GM19099 (cell line): ENCODE data around the gene TMEM184C.

Source experiments
- POLR2A ChIP-seq: IDR thresholded peaks from 3 replicates; pipeline ENCODE4 v1.6.1; 2011; ENCODE audit warnings: low read depth; ENCODE audit not compliant: insufficient read length; ENCODE audit errors: extremely low read depth

TMEM184C gene

DNA sequence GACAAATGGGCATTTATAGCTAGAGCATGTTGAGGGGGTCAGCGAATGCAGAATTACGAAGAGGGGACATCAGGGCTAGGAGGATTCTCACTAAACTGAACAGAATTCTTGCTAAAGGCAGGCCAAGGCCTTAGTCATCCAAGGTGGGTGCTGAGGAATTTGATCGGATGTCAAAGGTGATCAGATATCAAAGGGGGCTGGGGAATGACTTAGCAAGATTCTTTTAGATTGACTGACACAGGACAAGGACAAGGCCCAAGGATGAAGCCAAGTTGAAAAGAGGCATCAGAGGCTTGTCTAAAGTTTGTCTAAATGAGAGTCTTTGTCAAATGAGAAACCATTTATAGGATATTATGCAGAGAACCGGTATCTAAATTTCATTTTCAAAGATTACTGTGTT lies 9.7 kb downstream of the TMEM184C start:
- TF ChIP-seq POLR2A = no peak

DNA sequence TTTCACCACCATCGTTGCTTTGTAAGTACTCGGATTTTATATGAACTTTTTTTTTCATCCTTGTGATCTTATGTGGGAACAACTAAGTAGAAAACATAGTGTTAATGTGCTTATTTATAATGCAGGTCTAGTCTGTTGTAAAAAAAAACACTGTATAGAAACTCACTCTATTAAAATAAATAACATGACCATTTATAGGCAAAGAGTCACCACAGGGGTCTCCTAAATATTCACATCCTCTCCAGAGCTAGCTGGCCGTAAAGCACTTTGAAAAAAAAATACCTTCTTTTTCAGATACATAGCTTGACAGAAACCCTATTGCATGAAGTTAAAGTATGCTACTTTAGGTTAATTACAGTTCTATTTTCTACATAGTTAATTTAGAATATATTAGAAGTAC lies 11.2 kb downstream of the TMEM184C start:
- TF ChIP-seq POLR2A = no peak

DNA sequence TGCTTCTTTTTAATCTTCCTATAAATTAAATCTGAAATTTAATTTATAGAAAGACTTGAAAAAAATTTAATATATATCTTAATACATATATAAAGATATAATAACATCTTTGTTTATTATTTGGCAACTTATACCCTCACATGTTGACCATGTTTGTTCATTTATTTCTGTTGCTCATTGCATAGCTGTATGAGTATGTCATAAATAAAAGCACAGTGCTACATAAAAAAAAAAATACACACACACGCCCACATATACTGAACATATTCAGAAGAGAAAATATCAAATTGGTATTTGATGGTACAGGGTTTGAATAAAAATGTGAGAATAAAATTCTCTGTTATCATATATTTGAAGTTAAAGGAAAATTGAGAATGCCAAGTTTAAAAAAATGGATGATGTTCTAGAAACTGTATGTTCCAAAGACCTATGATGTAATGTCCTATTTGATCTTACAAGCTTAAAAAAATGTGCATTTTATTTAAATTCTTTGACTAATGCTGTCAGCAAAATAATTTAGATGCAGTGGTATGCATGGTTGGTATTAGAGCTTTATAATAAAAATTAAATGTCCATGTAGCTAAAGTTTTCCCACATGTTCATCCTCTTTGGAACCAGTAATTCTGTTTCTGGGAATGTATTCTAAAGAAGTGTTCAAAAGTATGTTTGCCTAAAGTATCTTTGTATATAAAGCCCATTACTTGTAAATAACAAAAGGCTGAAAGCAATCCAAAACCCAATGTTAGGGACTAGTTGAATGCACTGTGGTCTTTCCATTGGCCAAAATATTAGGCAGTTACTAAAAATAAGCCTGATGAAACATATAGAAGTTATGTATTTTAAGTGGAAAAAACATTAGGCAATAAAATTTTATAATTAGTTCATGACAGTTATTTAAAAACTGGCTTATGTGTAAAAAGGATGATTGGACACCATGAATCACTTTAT lies 12.9 kb downstream of the TMEM184C start:
- TF ChIP-seq POLR2A = no peak

DNA sequence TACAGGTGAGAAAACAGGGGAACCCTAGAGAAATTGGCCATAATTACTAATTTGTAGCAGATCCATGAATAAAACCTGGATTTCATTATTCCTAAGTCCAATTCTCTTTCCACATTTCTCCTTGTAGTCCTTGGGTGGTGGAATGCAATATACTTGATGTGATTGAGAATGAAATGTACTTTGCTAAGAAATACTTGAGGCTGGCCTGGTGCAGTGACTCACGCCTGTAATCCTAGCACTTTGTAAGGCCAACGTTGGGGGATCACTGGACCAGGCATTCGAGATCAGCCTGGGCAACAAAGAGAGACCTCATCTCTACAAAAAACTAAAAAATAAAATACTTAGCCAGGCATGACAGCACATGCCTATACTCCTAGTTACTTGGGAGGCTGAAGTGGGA lies 15.9 kb downstream of the TMEM184C start:
- no peak for TF ChIP-seq POLR2A

DNA sequence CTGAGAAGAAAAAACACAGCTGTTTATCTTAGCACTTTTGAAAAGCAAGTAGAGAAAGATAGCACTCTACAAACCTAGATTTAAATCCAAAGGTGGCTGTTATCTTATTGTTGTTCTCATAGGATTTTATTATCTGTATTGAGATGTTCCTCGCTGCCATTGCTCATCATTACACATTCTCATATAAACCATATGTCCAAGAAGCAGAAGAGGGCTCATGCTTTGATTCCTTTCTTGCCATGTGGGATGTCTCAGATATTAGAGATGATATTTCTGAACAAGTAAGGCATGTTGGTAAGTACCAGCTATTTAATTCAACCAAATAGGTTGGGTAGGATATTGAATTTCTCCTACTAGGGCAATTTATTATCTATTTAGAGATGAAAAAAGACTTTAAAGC lies 16.4 kb downstream of the TMEM184C start:
- no peak for TF ChIP-seq POLR2A

DNA sequence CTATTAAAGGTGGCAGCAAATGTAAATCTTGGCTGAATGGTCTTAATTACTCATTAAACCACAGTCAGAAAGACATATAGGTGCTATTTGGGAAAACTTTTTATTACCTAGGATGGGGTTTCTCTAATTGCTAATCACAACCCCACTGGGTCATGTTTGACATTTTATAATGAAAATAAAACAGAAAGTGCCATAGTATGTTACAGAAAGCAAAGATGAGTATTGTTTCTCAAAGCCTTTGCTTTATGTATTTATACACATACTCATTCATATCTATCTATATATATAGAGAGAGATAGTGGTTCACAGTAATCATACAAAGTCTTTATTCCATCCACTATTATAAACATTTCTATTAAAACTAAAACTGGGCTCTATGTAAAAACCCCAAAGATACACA lies 18.2 kb downstream of the TMEM184C start:
- TF ChIP-seq POLR2A = no peak

DNA sequence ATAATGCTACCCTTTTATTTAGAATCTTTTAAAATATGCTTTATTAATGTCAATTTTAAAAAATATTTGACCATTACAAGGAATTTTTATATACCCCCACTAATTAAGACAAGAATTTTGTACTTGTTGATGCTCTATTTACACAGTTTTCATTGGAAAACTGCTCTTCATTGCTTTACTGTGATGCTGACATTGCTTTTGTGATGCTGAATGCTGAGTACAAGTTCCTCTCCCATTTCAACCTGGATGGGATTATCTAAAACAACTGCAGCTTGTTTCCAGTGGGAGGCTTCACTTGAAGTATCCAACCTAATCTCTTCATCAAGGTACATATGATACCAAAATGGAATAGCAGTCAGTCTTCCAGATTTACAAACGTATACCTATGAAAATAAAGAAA lies 21.2 kb downstream of the TMEM184C start:
- no peak for TF ChIP-seq POLR2A

DNA sequence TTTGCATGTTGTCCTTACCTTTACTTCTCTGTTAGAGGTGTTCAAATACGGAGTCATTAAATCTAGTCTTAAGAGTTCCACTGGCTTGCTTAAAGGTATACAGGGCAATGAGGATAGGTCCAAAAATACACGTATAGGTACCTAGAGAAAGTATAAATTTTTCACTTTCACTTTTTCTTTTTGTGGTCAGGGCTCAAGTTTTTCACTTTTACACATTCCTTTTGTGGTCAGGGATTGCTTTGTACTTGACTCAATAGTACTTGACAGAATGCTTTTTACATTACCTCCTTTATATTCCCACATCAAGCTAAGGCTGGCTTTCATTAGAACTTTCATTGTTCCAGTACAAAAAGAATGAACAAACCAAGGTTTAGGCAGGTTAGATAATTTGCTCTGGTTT lies 21.7 kb downstream of the TMEM184C start:
- no peak for TF ChIP-seq POLR2A

DNA sequence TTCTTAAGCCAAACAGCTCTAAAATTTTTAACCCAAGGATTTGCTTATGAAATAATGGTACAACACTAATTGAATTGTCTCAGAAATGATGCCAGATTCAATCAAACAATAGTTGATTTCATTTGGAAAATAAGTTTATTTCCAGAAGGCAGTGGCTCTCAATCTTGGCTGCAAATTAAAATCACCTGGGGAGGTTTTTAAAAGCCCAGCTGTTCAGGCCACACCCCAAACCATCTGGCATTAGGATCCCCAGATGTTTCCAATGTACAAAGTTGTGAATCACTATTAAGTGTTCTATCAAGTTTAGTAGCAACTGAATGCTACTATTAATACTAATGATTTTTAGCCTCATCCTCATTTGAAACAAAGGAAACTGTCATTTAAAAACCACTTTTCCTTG lies 22.2 kb downstream of the TMEM184C start:
- TF ChIP-seq POLR2A = no peak

DNA sequence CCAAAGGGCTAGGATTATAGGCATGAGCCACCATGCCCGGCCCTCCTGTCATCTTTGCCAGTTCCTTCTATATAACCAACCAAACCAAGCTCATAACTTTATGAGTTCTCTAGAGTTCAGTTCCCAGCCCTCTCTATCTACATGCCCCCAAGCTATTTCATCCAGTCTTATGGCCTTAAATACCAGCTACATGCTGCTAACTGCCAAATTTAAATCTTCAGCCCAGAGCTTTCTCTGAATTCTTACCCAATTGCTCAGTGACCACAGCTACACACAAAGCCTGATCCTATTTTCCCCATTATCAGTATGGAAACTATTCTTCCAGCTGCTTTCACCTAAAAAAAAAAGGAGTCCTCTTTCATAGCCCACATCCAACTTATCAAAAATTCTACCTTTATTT lies 23.1 kb downstream of the TMEM184C start:
- TF ChIP-seq POLR2A = no peak

DNA sequence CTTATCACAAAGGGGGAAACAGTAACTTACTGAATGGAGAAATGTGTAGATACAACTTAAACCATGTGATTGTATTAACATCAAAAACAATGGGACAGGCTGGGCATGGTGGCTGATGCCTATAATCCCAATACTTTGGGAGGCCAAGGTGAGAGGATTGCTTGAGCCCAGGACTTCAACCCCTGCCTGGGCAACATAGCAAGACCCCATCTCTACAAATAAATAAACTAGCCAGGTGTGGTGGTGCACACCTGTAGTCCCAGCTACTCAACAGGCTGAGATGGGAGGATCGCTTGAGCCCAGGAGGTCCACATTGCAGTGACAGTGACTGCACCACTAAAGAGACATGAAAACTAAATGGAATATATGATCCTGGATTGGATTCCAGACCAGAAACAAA lies 26.4 kb downstream of the TMEM184C start:
- no peak for TF ChIP-seq POLR2A

DNA sequence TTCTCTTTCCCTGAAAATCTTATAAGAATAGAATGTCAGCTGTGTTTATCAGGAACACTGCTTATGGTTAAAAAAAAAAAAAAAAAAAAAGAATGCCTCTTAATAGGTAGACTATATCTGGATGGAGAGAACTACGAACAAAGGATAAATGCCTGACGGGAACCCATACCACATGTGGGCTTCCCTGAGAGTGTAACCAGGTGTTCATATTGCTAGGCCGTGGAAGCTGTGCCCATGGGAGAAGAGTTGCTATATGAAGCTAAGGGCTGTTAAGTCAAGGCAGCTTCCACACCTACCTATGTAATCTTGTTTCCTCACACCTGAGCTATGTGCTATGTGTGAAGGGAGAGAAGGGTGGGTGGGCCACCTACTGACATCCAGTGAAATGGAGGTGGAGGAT lies 27.3 kb downstream of the TMEM184C start:
- TF ChIP-seq POLR2A = no peak

DNA sequence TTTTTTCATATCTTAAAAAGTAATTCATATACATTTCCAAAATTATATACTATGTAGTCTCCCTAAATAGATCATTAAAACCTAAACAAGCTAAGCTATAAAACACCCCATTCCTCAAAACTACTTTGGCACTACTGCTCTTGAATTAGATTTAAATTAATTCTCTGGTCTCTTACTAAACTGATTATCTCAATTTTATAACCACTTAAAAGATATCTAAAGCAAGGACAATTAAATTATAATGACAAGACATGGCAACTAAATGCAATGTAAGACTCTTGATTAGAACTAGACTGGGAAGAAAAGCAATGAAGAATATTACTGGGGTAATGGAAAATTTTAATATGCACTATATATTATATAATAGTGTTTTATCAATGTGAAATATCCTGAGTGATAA lies 27.9 kb downstream of the TMEM184C start:
- TF ChIP-seq POLR2A = no peak

DNA sequence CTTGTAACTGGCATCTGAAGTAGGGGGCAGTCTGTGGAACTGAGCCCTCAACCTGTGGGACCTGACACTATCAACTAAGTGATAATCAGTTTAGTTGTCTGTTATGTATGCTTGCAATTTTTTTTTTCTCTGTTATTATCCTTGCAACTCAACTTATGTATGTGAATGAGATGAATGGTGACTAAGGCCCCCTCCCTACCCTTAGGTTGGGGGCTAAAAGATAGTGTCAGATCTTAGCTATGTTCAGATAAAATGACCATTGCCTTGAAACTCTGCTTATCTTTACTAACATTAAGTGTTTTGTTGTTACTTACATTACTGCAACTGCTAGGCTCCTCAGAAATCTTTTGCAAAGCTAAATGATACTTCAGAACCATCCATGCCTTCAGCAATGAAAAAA lies 31.5 kb downstream of the TMEM184C start:
- no peak for TF ChIP-seq POLR2A

DNA sequence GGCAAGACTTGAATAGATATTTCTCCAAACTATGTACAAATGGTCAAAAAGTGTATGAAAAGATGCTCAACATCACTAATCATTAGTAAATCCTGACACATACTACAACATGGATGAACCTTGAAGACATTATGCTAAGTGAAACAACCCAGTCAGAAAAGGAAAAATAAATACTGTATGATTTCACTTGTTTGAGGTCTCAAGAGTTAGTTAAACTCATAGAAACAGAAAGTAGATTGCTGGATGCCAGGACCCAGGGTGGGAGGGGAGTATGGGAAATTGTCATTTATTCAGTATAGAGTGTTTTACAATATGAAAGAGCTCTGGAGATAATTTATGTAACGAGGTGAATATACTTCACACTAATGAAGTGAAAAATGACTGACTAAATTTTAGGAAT lies 34.4 kb downstream of the TMEM184C start:
- no peak for TF ChIP-seq POLR2A

DNA sequence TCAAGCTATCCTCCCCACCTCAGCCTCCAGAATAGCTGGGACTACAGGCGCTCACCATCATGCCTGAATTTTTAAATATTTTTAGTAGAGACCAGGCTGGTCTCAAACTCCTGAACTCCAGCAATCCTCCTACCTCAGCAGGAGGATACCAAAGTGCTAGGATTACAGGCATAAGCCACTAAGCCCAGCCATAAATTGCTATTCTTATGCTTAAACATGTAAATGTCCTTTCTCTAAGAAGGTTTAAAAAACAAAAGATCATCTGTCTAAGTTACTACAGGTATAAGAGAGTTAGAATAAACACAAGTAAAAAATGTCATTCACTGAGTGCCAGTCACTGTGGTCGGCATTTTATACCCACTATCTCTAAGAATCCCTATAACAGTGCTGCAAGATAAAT lies 38.4 kb downstream of the TMEM184C start:
- no peak for TF ChIP-seq POLR2A

DNA sequence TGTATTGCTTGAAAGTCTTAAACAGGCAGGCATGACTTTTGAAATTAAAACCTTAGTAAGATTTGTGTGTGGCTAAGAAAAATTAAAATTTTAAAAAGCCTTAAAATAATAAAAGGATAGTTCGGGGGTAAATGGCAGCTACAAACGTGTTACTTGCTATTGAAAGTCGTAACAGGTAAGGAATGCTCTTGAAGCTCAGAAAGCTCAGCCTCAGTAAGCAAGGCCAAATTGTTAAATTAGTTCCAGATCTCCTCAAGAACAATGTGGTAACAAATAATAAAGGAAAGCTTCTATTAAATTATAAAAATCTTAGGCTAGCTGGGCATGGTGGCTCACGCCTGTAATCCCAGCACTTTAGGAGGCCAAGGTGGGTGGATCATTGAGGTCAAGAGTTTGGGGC lies 41.3 kb downstream of the TMEM184C start:
- no peak for TF ChIP-seq POLR2A

DNA sequence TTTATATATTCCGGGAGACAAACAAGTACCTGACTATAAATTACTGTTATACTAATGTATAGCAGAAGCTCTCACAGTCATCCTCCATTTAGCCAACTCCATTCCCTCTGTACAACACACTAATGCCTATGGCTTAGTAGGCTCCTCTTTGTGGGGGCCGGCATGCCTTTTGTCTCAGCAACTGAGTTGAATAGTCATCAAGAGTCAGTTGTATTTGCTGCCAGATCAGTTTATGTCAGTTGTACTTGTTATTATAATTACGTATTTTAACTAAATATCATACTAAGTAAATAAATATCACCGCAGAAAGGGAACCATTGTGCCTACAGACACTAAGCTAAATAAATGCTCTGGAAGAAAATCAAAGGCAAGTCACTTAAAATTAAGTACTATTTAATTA lies 56.9 kb downstream of the TMEM184C start:
- no peak for TF ChIP-seq POLR2A

DNA sequence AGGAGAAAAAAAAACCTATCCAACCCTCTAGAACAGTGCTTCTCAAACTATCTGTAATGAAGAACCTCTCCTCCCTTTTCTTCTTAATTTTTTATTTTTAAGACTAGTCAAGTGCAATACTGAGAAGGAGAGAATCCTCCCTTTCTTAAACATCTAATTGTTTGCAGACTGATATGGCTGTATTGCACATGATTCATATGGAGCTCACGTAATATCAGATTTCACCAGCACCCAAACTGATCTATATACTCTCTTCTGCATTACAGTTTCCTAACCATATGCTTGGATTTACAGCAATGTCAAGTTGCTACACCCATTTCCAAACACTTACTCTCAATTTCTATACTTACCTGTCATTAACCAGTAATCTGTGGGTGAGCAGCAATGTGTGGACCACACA lies 57.3 kb downstream of the TMEM184C start:
- TF ChIP-seq POLR2A = no peak
